T1000 (cell line): ENCODE results near the gene FAM120B.
"Not testable (repeated sequence)": the region's sequence is repeated elsewhere in the genome, so short reads cannot be mapped to it uniquely, and the experiment has no call there.

Experiments
- DNase-seq: peaks from one replicate; lab custom pipeline; 2025; ENCODE audit warnings: mixed read lengths; lab: John Stamatoyannopoulos, UW

The FAM120B gene

GRCh38 chr6:170383466-170384035 lies 77.0 kb downstream of the FAM120B start:
- DNase-seq, result no peak

- DNase-seq, result no peak
Observed at GRCh38 chr6:170385506-170385905, 78.9 kb downstream of the FAM120B start.

- DNase-seq, result no peak
Observed at GRCh38 chr6:170388113-170388512, 81.6 kb downstream of the FAM120B start.

- DNase-seq, result no peak
Observed at GRCh38 chr6:170393033-170393432, 86.5 kb downstream of the FAM120B start.

- no peak for DNase-seq
Observed at GRCh38 chr6:170393807-170394399, 87.3 kb downstream of the FAM120B start.

- DNase-seq, result no peak
Observed at GRCh38 chr6:170394980-170395379, 88.4 kb downstream of the FAM120B start.

GRCh38 chr6:170398743-170399369 lies 92.3 kb downstream of the FAM120B start:
- DNase-seq, result not testable (repeated sequence)

GRCh38 chr6:170399955-170400558 lies 93.5 kb downstream of the FAM120B start:
- DNase-seq, result not testable (repeated sequence)

GRCh38 chr6:170402318-170403040 lies 95.9 kb downstream of the FAM120B start:
- no peak for DNase-seq

- DNase-seq, result no peak
Observed at GRCh38 chr6:170403451-170403850, 96.9 kb downstream of the FAM120B start.

- no peak for DNase-seq
Observed at GRCh38 chr6:170404036-170404435, 97.5 kb downstream of the FAM120B start.

GRCh38 chr6:170404697-170405096 lies 98.1 kb downstream of the FAM120B start:
- no peak for DNase-seq

- peak; percentile 57 for DNase-seq
Observed at GRCh38 chr6:170405311-170405975, 98.9 kb downstream of the FAM120B start.

- DNase-seq, result no peak
Observed at GRCh38 chr6:170407200-170407599, 100.6 kb downstream of the FAM120B start.

GRCh38 chr6:170407932-170408331 lies 101.4 kb downstream of the FAM120B start:
- no peak for DNase-seq

GRCh38 chr6:170409746-170410145 lies 103.2 kb downstream of the FAM120B start:
- not testable (repeated sequence) for DNase-seq

GRCh38 chr6:170410241-170410640 lies 103.7 kb downstream of the FAM120B start:
- DNase-seq, result no peak

GRCh38 chr6:170415318-170415717 lies 108.8 kb downstream of the FAM120B start:
- DNase-seq, result no peak

GRCh38 chr6:170416303-170416702 lies 109.7 kb downstream of the FAM120B start:
- no peak for DNase-seq

- no peak for DNase-seq
Observed at GRCh38 chr6:170416959-170417606, 110.5 kb downstream of the FAM120B start.

GRCh38 chr6:170417881-170418280 lies 111.3 kb downstream of the FAM120B start:
- DNase-seq, result no peak
